Vagina (tissue), 2 donors: ENCODE data around the gene SATL1. TPM values are rescaled to one million over a fixed set of nuclear protein-coding genes. Genes with fewer than 3 reads are reported as not detected.

ENCODE experiments used
- DNase-seq, 2 donors: peaks; one replicate each; pipeline ENCODE4 v3.0.0-alpha.2; 2017; ENCODE audit errors: extremely low spot score in 2 of 2
- H3K27ac ChIP-seq: fragments of 200-600 bp; sonication (generic); one replicate; pipeline ENCODE4 v1.5.1; 2019
- H3K27me3 ChIP-seq: fragments of 200-600 bp; sonication (generic); one replicate; pipeline ENCODE4 v1.5.1; 2019
- H3K36me3 ChIP-seq, 2 donors: fragments of 200-600 bp; sonication (generic); one replicate each; pipeline ENCODE4 v1.5.1; 2017 to 2019
- H3K4me1 ChIP-seq: fragments of 200-600 bp; sonication (generic); one replicate; pipeline ENCODE4 v1.5.1; 2019
- H3K4me3 ChIP-seq, 2 donors: fragments of 200-600 bp; sonication (generic); 1 replicate in 1 of 2; 2 replicates in 1 of 2; pipeline ENCODE4 v1.5.1; 2016 to 2019
- H3K9me3 ChIP-seq: fragments of 200-600 bp; sonication (generic); one replicate; pipeline ENCODE4 v1.5.1; 2019
- POLR2A ChIP-seq, 2 donors: fragments of 450-650 bp; IDR thresholded peaks; one replicate each; pipeline ENCODE4 v1.6.1; 2017; ENCODE audit warnings: antibody characterized with exemption in 2 of 2, mild to moderate bottlenecking in 2 of 2, moderate library complexity in 2 of 2
- POLR2AphosphoS5 ChIP-seq, 2 donors: sonication (generic); formaldehyde crosslinking; IDR thresholded peaks; one replicate each; pipeline ENCODE4 v1.9.0; 2017; ENCODE audit warnings: antibody characterized with exemption in 2 of 2, mild to moderate bottlenecking in 2 of 2, low read depth in 1 of 2; ENCODE audit not compliant: insufficient read depth in 1 of 2
- intact Hi-C: fragments of 100-400 bp; cut with DNase I; formaldehyde crosslinking; loops from one replicate; pipeline ENCODE4 v1.15.1; 2023
- total RNA-seq: library from RNA; depleted of rRNA; stranded (reverse); fragments of >200 nt; gene quantifications from one replicate; pipeline ENCODE4 v1.2.3, GENCODE V29; 2016
- TF ChIP-seq, protein P1 (sequence below), 3 experiments: fragments of 450-650 bp in 2 of 3; fragments of 200-600 bp in 1 of 3; sonication (generic) in 1 of 3; IDR thresholded peaks; one replicate each; pipeline ENCODE4 v1.5.1; 2017 to 2019; ENCODE audit warnings: antibody characterized with exemption in 3 of 3, mild to moderate bottlenecking in 2 of 3, moderate library complexity in 2 of 3

SATL1 gene
- total RNA-seq, 1 donor from 2014 or later = not detected

DNA sequence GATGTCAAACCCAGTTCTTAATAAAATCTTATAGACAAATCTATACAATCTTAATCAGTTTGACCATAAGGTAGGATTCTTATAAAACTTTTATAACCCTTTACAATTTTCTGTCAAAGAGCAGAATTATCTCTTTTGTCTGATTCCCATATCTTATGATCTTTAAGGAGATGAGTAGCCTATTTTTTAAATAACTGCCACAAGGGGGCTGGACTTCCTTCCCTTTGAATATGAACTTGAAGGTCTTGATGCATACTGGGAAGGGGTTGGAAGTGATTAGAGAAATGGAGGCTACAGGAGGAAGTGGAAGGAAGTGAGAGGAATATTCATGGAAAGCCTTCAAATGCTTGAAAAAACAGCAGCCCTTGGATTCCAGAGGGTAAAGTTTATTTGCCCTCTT lies 128.8 kb downstream of the SATL1 start:
- Histone ChIP-seq H3K4me3 (no peak overlapping the region), H3K27ac (no peak overlapping the region), H3K36me3 (no peaks in the 10 kb centered on the region), H3K9me3 (no peaks in the 10 kb centered on the region), H3K27me3 (no peaks in the 10 kb centered on the region), H3K4me1 (no peaks in the 10 kb centered on the region)
- intact Hi-C loops = no loop called here
- no peak for DNase-seq
- TF ChIP-seq POLR2A (IDR thresholded peaks at IDR 0.05) (no peak), POLR2AphosphoS5 (IDR thresholded peaks at IDR 0.05; ENCODE audit: insufficient read depth in 1 of 2, low read depth in 1 of 2) (no peak)
- TF ChIP-seq, protein P1, sequence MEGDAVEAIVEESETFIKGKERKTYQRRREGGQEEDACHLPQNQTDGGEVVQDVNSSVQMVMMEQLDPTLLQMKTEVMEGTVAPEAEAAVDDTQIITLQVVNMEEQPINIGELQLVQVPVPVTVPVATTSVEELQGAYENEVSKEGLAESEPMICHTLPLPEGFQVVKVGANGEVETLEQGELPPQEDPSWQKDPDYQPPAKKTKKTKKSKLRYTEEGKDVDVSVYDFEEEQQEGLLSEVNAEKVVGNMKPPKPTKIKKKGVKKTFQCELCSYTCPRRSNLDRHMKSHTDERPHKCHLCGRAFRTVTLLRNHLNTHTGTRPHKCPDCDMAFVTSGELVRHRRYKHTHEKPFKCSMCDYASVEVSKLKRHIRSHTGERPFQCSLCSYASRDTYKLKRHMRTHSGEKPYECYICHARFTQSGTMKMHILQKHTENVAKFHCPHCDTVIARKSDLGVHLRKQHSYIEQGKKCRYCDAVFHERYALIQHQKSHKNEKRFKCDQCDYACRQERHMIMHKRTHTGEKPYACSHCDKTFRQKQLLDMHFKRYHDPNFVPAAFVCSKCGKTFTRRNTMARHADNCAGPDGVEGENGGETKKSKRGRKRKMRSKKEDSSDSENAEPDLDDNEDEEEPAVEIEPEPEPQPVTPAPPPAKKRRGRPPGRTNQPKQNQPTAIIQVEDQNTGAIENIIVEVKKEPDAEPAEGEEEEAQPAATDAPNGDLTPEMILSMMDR (IDR thresholded peaks at IDR 0.05) = no peak

DNA sequence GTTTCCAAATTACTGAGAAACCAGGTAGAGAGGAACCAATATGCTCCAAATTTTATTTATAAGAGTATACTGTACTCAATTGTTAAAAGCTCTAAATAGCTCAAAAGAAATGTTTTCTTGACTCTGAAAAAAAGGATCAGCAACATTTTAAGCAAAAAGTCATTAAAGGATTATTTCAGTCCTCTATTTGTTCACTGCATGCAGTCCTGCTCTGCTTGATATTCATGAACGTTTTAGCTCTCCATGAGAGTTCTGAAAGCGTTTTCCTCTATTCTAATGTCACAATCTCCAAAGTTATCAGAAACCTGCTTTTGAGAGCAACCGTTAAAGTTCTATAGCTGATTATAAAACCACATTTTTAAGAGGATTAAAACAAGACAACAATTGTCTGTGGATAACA lies 129.4 kb downstream of the SATL1 start:
- intact Hi-C loops = no loop called here
- Histone ChIP-seq H3K36me3 (no peaks in the 10 kb centered on the region), H3K27ac (no peak overlapping the region), H3K4me1 (no peaks in the 10 kb centered on the region), H3K4me3 (no peak overlapping the region), H3K27me3 (no peaks in the 10 kb centered on the region), H3K9me3 (no peaks in the 10 kb centered on the region)
- DNase-seq = no peak
- TF ChIP-seq POLR2A (IDR thresholded peaks at IDR 0.05) = no peak
- TF ChIP-seq POLR2AphosphoS5 (IDR thresholded peaks at IDR 0.05; ENCODE audit: insufficient read depth in 1 of 2, low read depth in 1 of 2) = no peak
- TF ChIP-seq, protein P1 (IDR thresholded peaks at IDR 0.05) = no peak

DNA sequence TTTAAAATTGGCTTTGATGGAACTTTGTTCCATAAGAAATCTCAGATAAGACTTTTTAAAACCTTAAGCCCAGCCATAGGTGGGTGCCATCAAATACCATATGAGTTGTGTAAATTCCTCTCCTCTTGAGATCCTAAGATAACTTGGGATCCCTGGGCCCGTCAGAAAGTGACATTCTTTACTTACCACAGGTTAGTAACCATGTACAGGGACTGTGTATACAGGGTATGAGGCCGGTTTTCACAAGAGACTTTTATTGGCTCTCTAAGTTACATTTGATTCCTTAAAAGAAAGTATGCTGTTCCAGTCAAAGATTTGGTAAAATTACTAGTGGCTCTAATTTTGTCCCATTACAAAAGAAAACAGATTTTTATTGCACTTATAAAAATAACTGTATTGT lies 129.8 kb downstream of the SATL1 start:
- Histone ChIP-seq H3K4me3 (no peak overlapping the region), H3K27ac (no peak overlapping the region), H3K4me1 (no peaks in the 10 kb centered on the region), H3K27me3 (no peaks in the 10 kb centered on the region), H3K36me3 (no peaks in the 10 kb centered on the region), H3K9me3 (no peaks in the 10 kb centered on the region)
- DNase-seq = no peak
- no peak for TF ChIP-seq POLR2AphosphoS5 (IDR thresholded peaks at IDR 0.05; ENCODE audit: insufficient read depth in 1 of 2, low read depth in 1 of 2)
- TF ChIP-seq, protein P1 (IDR thresholded peaks at IDR 0.05) = no peak
- TF ChIP-seq POLR2A (IDR thresholded peaks at IDR 0.05) = no peak
- intact Hi-C loops = no loop called here

DNA sequence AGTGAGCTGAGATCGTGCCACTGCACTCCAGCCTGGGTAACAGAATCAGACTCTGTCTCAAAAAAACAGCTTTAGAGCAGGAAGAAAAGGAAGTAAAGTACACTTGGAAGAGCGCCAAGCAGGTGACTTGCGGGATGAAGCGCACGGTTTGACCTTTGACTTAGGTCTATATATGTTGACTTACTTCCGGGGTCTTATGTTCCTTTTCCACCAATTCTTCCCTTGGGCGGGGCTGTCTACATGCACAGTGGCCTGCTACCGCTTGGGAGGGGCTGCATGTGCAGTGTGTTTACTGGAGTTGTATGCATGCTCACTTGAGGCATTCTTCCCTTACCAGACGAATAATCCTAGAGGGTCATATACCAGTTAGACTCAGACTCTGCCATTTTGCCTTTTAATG lies 131.3 kb downstream of the SATL1 start:
- TF ChIP-seq POLR2A (IDR thresholded peaks at IDR 0.05) (no peak), POLR2AphosphoS5 (IDR thresholded peaks at IDR 0.05; ENCODE audit: insufficient read depth in 1 of 2, low read depth in 1 of 2) (no peak)
- TF ChIP-seq, protein P1 (IDR thresholded peaks at IDR 0.05) = no peak
- Histone ChIP-seq H3K36me3 (no peaks in the 10 kb centered on the region), H3K27me3 (no peaks in the 10 kb centered on the region), H3K4me1 (no peaks in the 10 kb centered on the region), H3K4me3 (no peak overlapping the region), H3K27ac (no peak overlapping the region), H3K9me3 (no peaks in the 10 kb centered on the region)
- intact Hi-C loops = no loop called here
- DNase-seq = no peak

DNA sequence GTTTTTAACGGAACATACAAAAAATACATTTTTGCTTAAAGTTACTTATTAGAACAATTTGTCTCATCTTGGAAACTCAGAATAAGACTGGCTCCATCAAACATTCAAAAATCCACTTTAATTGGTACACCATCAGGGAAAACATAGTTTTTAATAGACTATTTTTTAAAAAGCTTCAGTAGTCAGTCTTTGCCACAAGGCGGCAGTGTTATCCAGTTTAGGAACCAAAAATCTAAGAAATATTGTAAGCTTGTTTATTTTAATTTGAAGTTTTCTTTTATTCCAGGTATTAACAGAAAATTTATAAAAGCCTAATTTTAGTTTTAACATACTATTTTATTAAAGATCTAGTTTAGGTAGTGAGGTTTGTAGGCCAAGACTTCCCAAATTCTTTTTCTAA lies 132.2 kb downstream of the SATL1 start:
- Histone ChIP-seq H3K4me3 (no peak overlapping the region), H3K9me3 (no peaks in the 10 kb centered on the region), H3K27ac (no peak overlapping the region), H3K36me3 (no peaks in the 10 kb centered on the region), H3K4me1 (no peaks in the 10 kb centered on the region), H3K27me3 (no peaks in the 10 kb centered on the region)
- intact Hi-C loops = no loop called here
- no peak for TF ChIP-seq POLR2AphosphoS5 (IDR thresholded peaks at IDR 0.05; ENCODE audit: insufficient read depth in 1 of 2, low read depth in 1 of 2)
- TF ChIP-seq, protein P1 (IDR thresholded peaks at IDR 0.05) = peak in 1 of 3 experiments; percentile 28
- no peak for DNase-seq
